NCI-H1105 treated with DMSO at 0.1 percent for 48 hours (cell line): Measurements from ENCODE around the gene SHROOM3.

Source experiments
- DNase-seq: peaks from one replicate; lab custom pipeline; 2025; lab: John Stamatoyannopoulos, UW

Gene SHROOM3

GRCh38 chr4:76751612-76752343, 316.7 kb downstream of the SHROOM3 start:
- no peak for DNase-seq

- DNase-seq = no peak
Observed at GRCh38 chr4:76752861-76753501, 318.0 kb downstream of the SHROOM3 start.

GRCh38 chr4:76753814-76754213, 318.8 kb downstream of the SHROOM3 start:
- no peak for DNase-seq

- DNase-seq = no peak
Observed at GRCh38 chr4:76754439-76754838, 319.4 kb downstream of the SHROOM3 start.

- no peak for DNase-seq
Observed at GRCh38 chr4:76755756-76756155, 320.7 kb downstream of the SHROOM3 start.

- DNase-seq = no peak
Observed at GRCh38 chr4:76756416-76756815, 321.4 kb downstream of the SHROOM3 start.

- DNase-seq = no peak
Observed at GRCh38 chr4:76757418-76757939, 322.4 kb downstream of the SHROOM3 start.

- DNase-seq = peak; percentile 18
Observed at GRCh38 chr4:76758290-76758882, 323.4 kb downstream of the SHROOM3 start.

GRCh38 chr4:76758996-76759395, 324.0 kb downstream of the SHROOM3 start:
- no peak for DNase-seq

- DNase-seq = no peak
Observed at GRCh38 chr4:76760193-76760592, 325.2 kb downstream of the SHROOM3 start.

GRCh38 chr4:76762137-76763130, 327.4 kb downstream of the SHROOM3 start:
- DNase-seq = no peak

GRCh38 chr4:76764251-76764650, 329.2 kb downstream of the SHROOM3 start:
- DNase-seq = no peak

GRCh38 chr4:76765473-76766183, 330.6 kb downstream of the SHROOM3 start:
- DNase-seq = no peak

GRCh38 chr4:76767983-76768382, 333.0 kb downstream of the SHROOM3 start:
- no peak for DNase-seq

- DNase-seq = no peak
Observed at GRCh38 chr4:76772498-76773106, 337.6 kb downstream of the SHROOM3 start.

- DNase-seq = no peak
Observed at GRCh38 chr4:76773766-76774165, 338.7 kb downstream of the SHROOM3 start.

GRCh38 chr4:76779740-76780459, 344.9 kb downstream of the SHROOM3 start:
- DNase-seq = peak; percentile 5

GRCh38 chr4:76780781-76781697, 346.0 kb downstream of the SHROOM3 start:
- DNase-seq = no peak
